Measurements from ENCODE around the gene TIGAR.

The TIGAR gene

GRCh38 chr12:4308334-4308950 lies 12.6 kb upstream of the TIGAR start:
- H3F3A ChIP-seq (ENCODE audit: low read depth): no peaks in the 10 kb centered on the region
- no peaks in the 10 kb centered on the region for H3K9me3 ChIP-seq (ENCODE audit: insufficient read depth, low read depth, low read length)
- no peaks in the 10 kb centered on the region for H3K4me1 ChIP-seq (ENCODE audit: insufficient read depth, low read length, poor library complexity, severe bottlenecking)
- no peak overlapping the region for H2AFZ ChIP-seq (ENCODE audit: low read length)
- H3K4me2 ChIP-seq (ENCODE audit: low read depth, low read length, poor library complexity, severe bottlenecking): no peak overlapping the region
- TF ChIP-seq EZH2phosphoT487 (IDR thresholded peaks at IDR 0.05; ENCODE audit: borderline replicate concordance): no peak
- TF ChIP-seq CTCF (conservative IDR thresholded peaks at IDR 0.05; ENCODE audit: low read length): no peak
- H3K9ac ChIP-seq (ENCODE audit: low read depth, low read length, poor library complexity, severe bottlenecking): no peak overlapping the region
- H3K4me3 ChIP-seq (ENCODE audit: low read length, poor library complexity, severe bottlenecking): no peak overlapping the region
- H3K79me2 ChIP-seq (ENCODE audit: insufficient read depth, low read length): no peaks in the 10 kb centered on the region
- H4K20me1 ChIP-seq (ENCODE audit: insufficient read depth, low read length, poor library complexity, severe bottlenecking): no peaks in the 10 kb centered on the region
- no peaks in the 10 kb centered on the region for H3K9me2 ChIP-seq (replicated peaks; ENCODE audit: low read depth, low read length)
- H3K36me3 ChIP-seq (ENCODE audit: insufficient read depth, low read length): no peaks in the 10 kb centered on the region; the same call in 1 of the 2 replicates
- H3K27me3 ChIP-seq (ENCODE audit: insufficient read depth, low read length, poor library complexity, severe bottlenecking): no peaks in the 10 kb centered on the region

GRCh38 chr12:4311776-4312175 lies 9.2 kb upstream of the TIGAR start:
- TF ChIP-seq CTCF (conservative IDR thresholded peaks at IDR 0.05; ENCODE audit: low read length): no peak
- TF ChIP-seq EZH2phosphoT487 (IDR thresholded peaks at IDR 0.05; ENCODE audit: borderline replicate concordance): no peak
- Histone ChIP-seq H2AFZ (ENCODE audit: low read length) (no peak overlapping the region), H3K9me2 (replicated peaks; ENCODE audit: low read depth, low read length) (no peaks in the 10 kb centered on the region), H3F3A (ENCODE audit: low read depth) (no peaks in the 10 kb centered on the region), H3K9me3 (ENCODE audit: insufficient read depth, low read depth, low read length) (no peaks in the 10 kb centered on the region), H4K20me1 (ENCODE audit: insufficient read depth, low read length, poor library complexity, severe bottlenecking) (no peaks in the 10 kb centered on the region), H3K27me3 (ENCODE audit: insufficient read depth, low read length, poor library complexity, severe bottlenecking) (no peaks in the 10 kb centered on the region), H3K4me2 (ENCODE audit: low read depth, low read length, poor library complexity, severe bottlenecking) (no peak overlapping the region), H3K4me1 (ENCODE audit: insufficient read depth, low read length, poor library complexity, severe bottlenecking) (no peaks in the 10 kb centered on the region), H3K36me3 (ENCODE audit: insufficient read depth, low read length) (no peaks in the 10 kb centered on the region), H3K4me3 (ENCODE audit: low read length, poor library complexity, severe bottlenecking) (no peak overlapping the region), H3K79me2 (ENCODE audit: insufficient read depth, low read length) (no peaks in the 10 kb centered on the region), H3K9ac (ENCODE audit: low read depth, low read length, poor library complexity, severe bottlenecking) (no peak overlapping the region)

DNA sequence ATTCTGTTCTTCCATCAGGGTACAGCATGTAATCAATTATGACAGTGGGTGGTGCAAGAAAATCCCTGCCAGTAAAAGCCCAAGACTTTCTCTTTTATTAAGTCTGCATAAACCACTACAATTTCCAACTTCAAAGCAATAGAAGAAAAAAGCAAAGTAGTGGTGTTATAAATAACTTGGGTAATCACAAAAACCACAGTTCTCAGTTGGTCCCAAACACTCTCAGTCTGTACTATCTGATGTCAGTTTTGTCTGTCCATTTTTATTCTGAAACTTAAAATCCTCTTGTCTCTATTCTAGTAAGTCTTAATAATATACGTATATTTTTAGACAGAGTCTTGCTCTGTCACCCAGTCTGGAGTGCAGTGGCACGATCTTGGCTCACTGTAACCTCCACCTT lies 8.8 kb upstream of the TIGAR start:
- Histone ChIP-seq H3K27me3 (ENCODE audit: insufficient read depth, low read length, poor library complexity, severe bottlenecking) (no peaks in the 10 kb centered on the region), H3K9me3 (ENCODE audit: insufficient read depth, low read depth, low read length) (no peaks in the 10 kb centered on the region), H3K79me2 (ENCODE audit: insufficient read depth, low read length) (no peaks in the 10 kb centered on the region), H4K20me1 (ENCODE audit: insufficient read depth, low read length, poor library complexity, severe bottlenecking) (no peaks in the 10 kb centered on the region), H3K4me1 (ENCODE audit: insufficient read depth, low read length, poor library complexity, severe bottlenecking) (no peaks in the 10 kb centered on the region), H3K4me2 (ENCODE audit: low read depth, low read length, poor library complexity, severe bottlenecking) (no peak overlapping the region), H3F3A (ENCODE audit: low read depth) (no peaks in the 10 kb centered on the region), H3K4me3 (ENCODE audit: low read length, poor library complexity, severe bottlenecking) (no peak overlapping the region), H3K9ac (ENCODE audit: low read depth, low read length, poor library complexity, severe bottlenecking) (no peak overlapping the region), H3K36me3 (ENCODE audit: insufficient read depth, low read length) (no peaks in the 10 kb centered on the region), H2AFZ (ENCODE audit: low read length) (no peak overlapping the region), H3K9me2 (replicated peaks; ENCODE audit: low read depth, low read length) (no peaks in the 10 kb centered on the region)
- TF ChIP-seq EZH2phosphoT487 (IDR thresholded peaks at IDR 0.05; ENCODE audit: borderline replicate concordance) (no peak), CTCF (conservative IDR thresholded peaks at IDR 0.05; ENCODE audit: low read length) (no peak)
